ENCODE data around the gene SSTR5. TPM values are rescaled to one million over a fixed set of nuclear protein-coding genes. Genes with fewer than 3 reads are reported as not detected.

Gene SSTR5
- total RNA-seq, result not detected in 2 replicates

GRCh38 chr16:1072526-1073261, at the start of gene SSTR5:
TSS of gene SSTR5 (plus strand) at chr16:1072747. CDS start at chr16:1078869, 6,122 bp downstream.

GRCh38 chr16:1096169-1097082, 23.9 kb downstream of the SSTR5 start, which contains the start of gene C1QTNF8:
TSS of gene C1QTNF8 (minus strand) at chr16:1096244. CDS start at chr16:1094922, 1,322 bp downstream.

Other genes with a start within 250 kb of the SSTR5 start
- 15.1 and 16.4 TPM in 2 replicates for gene LMF1, start 101.8 kb upstream of the SSTR5 start, total RNA-seq
- gene SOX8, start 91.0 kb upstream of the SSTR5 start, total RNA-seq, result 0.15 TPM in 1 of 2 replicates, not detected in the other
- not detected in 2 replicates for gene C1QTNF8, start 23.5 kb downstream of the SSTR5 start, total RNA-seq
- gene CACNA1H, start 80.4 kb downstream of the SSTR5 start, total RNA-seq, result 0.34 and 0.59 TPM in 2 replicates
- gene TPSG1, start 152.5 kb downstream of the SSTR5 start, total RNA-seq, result not detected in 2 replicates
- not detected in 2 replicates for gene TPSB2, start 157.4 kb downstream of the SSTR5 start, total RNA-seq
- not detected in 2 replicates for gene TPSAB1, start 168.0 kb downstream of the SSTR5 start, total RNA-seq
- gene TPSD1, start 183.3 kb downstream of the SSTR5 start, total RNA-seq, result not detected in 2 replicates
- gene UBE2I, start 236.9 kb downstream of the SSTR5 start, total RNA-seq, result 71.1 and 91.0 TPM in 2 replicates